Activated T-cell treated with anti-CD3 and anti-CD28 coated beads, Interleukin-2, amount 50 U/mL, for 72 hours (primary cell): ENCODE results near the gene FBP1. TPM values are rescaled to one million over a fixed set of nuclear protein-coding genes. Genes with fewer than 3 reads are reported as not detected.
A peak's percentile ranks its signal among the peaks of the same experiment; 100 is the strongest.
"Not testable (repeated sequence)": the region's sequence is repeated elsewhere in the genome, so short reads cannot be mapped to it uniquely, and the experiment has no call there.

ENCODE experiments used
- ATAC-seq, 2 donors: fragments of 150-1000 bp; cut with Tn5 transposase; replicated peaks in 1 of 2; 2 replicates each; pipeline ENCODE4 v1.10.0; 2021; ENCODE audit warnings: moderate library complexity in 2 of 2, mild to moderate bottlenecking in 1 of 2
- DNase-seq, 2 donors: peaks; one replicate each; pipeline ENCODE4 v3.0.0; 2021 to 2022; ENCODE audit warnings: mixed read lengths in 1 of 2
- H3K27ac Mint-ChIP-seq: one replicate; pipeline ENCODE4 v1.8.0; 2022; ENCODE audit warnings: mild to moderate bottlenecking, moderate library complexity, mixed read lengths
- H3K27me3 Mint-ChIP-seq: one replicate; pipeline ENCODE4 v1.8.0; 2022; ENCODE audit warnings: low read depth, mixed read lengths
- H3K36me3 Mint-ChIP-seq, 2 donors: one replicate each; pipeline ENCODE4 v1.8.0; 2022; ENCODE audit warnings: mixed read lengths in 2 of 2, mild to moderate bottlenecking in 1 of 2; ENCODE audit not compliant: insufficient read depth in 2 of 2
- H3K4me1 Mint-ChIP-seq: one replicate; pipeline ENCODE4 v1.8.0; 2022; ENCODE audit warnings: low read depth, mixed read lengths
- H3K4me3 Mint-ChIP-seq, 2 donors: one replicate each; pipeline ENCODE4 v1.8.0; 2022; ENCODE audit warnings: mild to moderate bottlenecking in 2 of 2, mixed read lengths in 2 of 2, moderate library complexity in 2 of 2
- H3K9me3 Mint-ChIP-seq, 2 donors: one replicate each; pipeline ENCODE4 v1.8.0; 2022; ENCODE audit warnings: mixed read lengths in 2 of 2
- total RNA-seq, 2 donors: library from RNA; stranded (reverse); gene quantifications; one replicate each; pipeline ENCODE4 v1.2.3, GENCODE V29; 2022

FBP1 gene
- total RNA-seq, 2 donors from 2014 or later, result 1.3 to 3.3 TPM

- no peaks in the 10 kb centered on the region for H3K36me3 Mint-ChIP-seq
- H3K27ac Mint-ChIP-seq, result no peak overlapping the region
- peaks cover 18% of the 10 kb centered on the region for H3K27me3 Mint-ChIP-seq
- no peak overlapping the region for H3K4me3 Mint-ChIP-seq
- no peaks in the 10 kb centered on the region for H3K9me3 Mint-ChIP-seq
- ATAC-seq, result no peak
- DNase-seq, result no peak
- no peaks in the 10 kb centered on the region for H3K4me1 Mint-ChIP-seq
These were observed 63.2 kb downstream of the FBP1 start for GRCh38 chr9:94576131-94576530.

- H3K9me3 Mint-ChIP-seq, result no peaks in the 10 kb centered on the region
- no peaks in the 10 kb centered on the region for H3K36me3 Mint-ChIP-seq
- H3K27ac Mint-ChIP-seq, result no peak overlapping the region
- no peak for DNase-seq
- H3K4me1 Mint-ChIP-seq, result no peaks in the 10 kb centered on the region
- no peak overlapping the region for H3K4me3 Mint-ChIP-seq
- no peak for ATAC-seq
- peaks cover 18% of the 10 kb centered on the region for H3K27me3 Mint-ChIP-seq
These were observed 70.2 kb downstream of the FBP1 start for GRCh38 chr9:94568972-94569712.

DNA sequence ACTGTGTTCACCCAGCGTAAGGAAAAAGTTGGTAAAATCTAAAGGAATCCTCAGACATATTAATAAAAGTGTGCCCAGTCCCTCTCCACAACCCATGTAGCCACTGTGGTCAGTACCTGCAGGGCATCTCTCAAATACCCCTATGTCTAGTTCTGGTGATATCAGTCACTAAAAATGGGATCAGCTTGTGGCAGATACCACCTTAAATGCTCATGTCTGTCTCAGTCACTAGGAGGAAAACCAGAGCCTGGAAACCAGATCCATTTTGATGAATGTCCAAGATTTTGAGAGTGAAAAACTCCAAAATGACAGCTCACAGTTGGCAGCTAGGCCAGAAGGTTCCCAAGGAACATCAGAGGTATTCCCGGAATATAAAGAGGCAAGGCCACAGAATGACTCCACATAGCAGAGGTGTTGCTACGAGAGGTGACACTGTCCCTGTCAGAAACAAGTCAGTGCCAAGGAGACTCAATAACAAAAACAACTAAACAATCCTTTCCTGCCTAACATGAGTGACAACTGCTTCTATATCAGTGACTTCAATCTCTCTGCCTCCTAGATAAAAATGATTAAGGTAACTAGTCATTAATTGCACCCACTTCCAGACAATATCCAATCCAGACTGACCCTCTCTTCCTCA, 70.9 kb downstream of the FBP1 start:
- no peak for ATAC-seq
- Mint-ChIP-seq H3K9me3 (no peaks in the 10 kb centered on the region), H3K4me3 (no peak overlapping the region), H3K27ac (no peak overlapping the region), H3K27me3 (peaks cover 18% of the 10 kb centered on the region), H3K36me3 (no peaks in the 10 kb centered on the region), H3K4me1 (no peaks in the 10 kb centered on the region)
- no peak for DNase-seq

DNA sequence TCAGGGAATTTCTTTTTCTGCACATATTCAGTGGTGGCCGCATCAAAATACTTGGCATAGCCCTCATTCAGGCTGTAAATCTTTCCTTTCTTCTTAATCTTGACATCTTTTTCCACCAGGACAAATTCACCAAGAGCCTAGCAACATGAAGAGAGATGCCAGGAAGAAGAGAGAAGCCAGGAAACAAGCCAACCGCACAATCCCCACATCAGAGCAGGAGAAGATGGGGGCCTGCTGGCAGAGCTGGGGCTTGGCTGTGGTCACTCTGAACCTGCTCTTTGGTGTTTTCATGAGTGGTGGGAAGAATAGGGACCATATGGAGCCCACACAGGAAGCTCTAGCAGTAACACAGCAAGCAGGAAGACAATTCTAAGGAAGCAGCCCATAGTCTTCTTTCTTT, 72.0 kb downstream of the FBP1 start:
- Mint-ChIP-seq H3K27ac (no peak overlapping the region), H3K9me3 (no peaks in the 10 kb centered on the region), H3K27me3 (peaks cover 13% of the 10 kb centered on the region), H3K4me1 (no peaks in the 10 kb centered on the region), H3K36me3 (no peaks in the 10 kb centered on the region), H3K4me3 (no peak overlapping the region)
- ATAC-seq (no peak), DNase-seq (no peak)

DNA sequence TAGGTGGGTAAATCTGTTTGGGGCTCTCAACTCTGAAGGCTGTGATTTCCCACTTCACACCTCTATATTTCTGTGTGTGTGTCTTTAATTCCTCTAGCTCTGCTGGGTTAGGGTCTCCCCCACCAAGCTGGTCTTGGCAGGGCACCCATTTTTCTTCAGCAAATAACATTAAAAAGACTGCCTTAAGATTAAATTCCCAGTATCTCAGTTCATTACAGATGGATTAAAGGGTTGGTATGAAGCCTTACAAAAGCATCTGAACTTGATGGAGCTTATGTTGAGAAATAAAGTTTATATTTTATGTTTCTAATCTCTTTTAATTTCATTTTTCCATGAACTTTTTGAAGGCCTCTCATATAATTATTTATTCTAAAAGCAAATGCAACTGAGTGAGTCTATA, 72.8 kb downstream of the FBP1 start:
- no peaks in the 10 kb centered on the region for H3K9me3 Mint-ChIP-seq
- H3K27me3 Mint-ChIP-seq, result peaks cover 6% of the 10 kb centered on the region
- no peaks in the 10 kb centered on the region for H3K4me1 Mint-ChIP-seq

GRCh38 chr9:94564279-94564678, 75.0 kb downstream of the FBP1 start:
- H3K4me1 Mint-ChIP-seq, H3K27me3 Mint-ChIP-seq, H3K36me3 Mint-ChIP-seq, H3K9me3 Mint-ChIP-seq, ATAC-seq, H3K4me3 Mint-ChIP-seq, DNase-seq, H3K27ac Mint-ChIP-seq: not testable (repeated sequence)

More for the DNA sequence above, 72.8 kb downstream of the FBP1 start:
- Mint-ChIP-seq H3K27ac (no peak overlapping the region), H3K4me3 (no peak overlapping the region), H3K36me3 (no peaks in the 10 kb centered on the region)
- DNase-seq (no peak), ATAC-seq (no peak)

DNA sequence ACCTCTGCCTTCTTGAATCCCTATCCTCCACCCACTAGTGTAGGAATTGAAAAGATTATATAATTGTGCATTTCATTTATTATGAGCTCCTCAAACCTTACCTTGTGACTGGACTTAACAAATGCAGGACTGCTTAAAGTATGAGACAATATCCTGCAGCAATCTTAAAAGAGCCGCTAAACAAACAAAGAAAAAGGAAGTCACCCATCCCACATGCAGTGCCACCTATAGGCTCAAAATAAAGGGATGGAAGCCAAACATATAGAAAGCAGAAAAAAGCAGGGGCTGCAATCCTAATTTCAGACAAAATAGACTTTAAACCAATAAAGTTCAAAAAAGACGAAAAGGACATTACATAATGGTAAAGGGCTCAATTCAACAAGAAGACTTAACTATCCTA, 75.8 kb downstream of the FBP1 start:
- H3K27me3 Mint-ChIP-seq, result peaks cover 6% of the 10 kb centered on the region
- no peaks in the 10 kb centered on the region for H3K9me3 Mint-ChIP-seq
- DNase-seq, result no peak
- no peak for ATAC-seq
- H3K36me3 Mint-ChIP-seq, result no peaks in the 10 kb centered on the region
- no peaks in the 10 kb centered on the region for H3K4me1 Mint-ChIP-seq
- no peak overlapping the region for H3K27ac Mint-ChIP-seq
- no peak overlapping the region for H3K4me3 Mint-ChIP-seq

GRCh38 chr9:94560237-94560636, 79.1 kb downstream of the FBP1 start:
- H3K27me3 Mint-ChIP-seq, result peaks cover 6% of the 10 kb centered on the region
- H3K9me3 Mint-ChIP-seq, result no peaks in the 10 kb centered on the region
- no peak overlapping the region for H3K4me3 Mint-ChIP-seq
- no peak overlapping the region for H3K27ac Mint-ChIP-seq
- H3K36me3 Mint-ChIP-seq, result no peaks in the 10 kb centered on the region
- ATAC-seq, result peak in 1 of 2 donors; percentile 51
- no peak for DNase-seq
- no peaks in the 10 kb centered on the region for H3K4me1 Mint-ChIP-seq

GRCh38 chr9:94557376-94557775, 81.9 kb downstream of the FBP1 start:
- H3K9me3 Mint-ChIP-seq, result no peaks in the 10 kb centered on the region
- no peak overlapping the region for H3K4me3 Mint-ChIP-seq
- no peaks in the 10 kb centered on the region for H3K27me3 Mint-ChIP-seq
- H3K36me3 Mint-ChIP-seq, result no peaks in the 10 kb centered on the region
- no peaks in the 10 kb centered on the region for H3K4me1 Mint-ChIP-seq
- DNase-seq, result no peak
- H3K27ac Mint-ChIP-seq, result no peak overlapping the region
- ATAC-seq, result no peak

GRCh38 chr9:94554439-94555331, 84.6 kb downstream of the FBP1 start, which contains the start of gene PCAT7:
TSS of gene PCAT7 (plus strand) at chr9:94555083.
- Mint-ChIP-seq H3K27me3 (no peaks in the 10 kb centered on the region), H3K9me3 (no peaks in the 10 kb centered on the region), H3K4me3 (no peak within 1 kb of the TSS), H3K27ac (no peak within 1 kb of the TSS), H3K4me1 (no peaks in the 10 kb centered on the region), H3K36me3 (no peaks in the 10 kb centered on the region)
- peak; percentile 43 to 52 for DNase-seq
- peak; percentile 90 to 91 for ATAC-seq

- no peaks in the 10 kb centered on the region for H3K4me1 Mint-ChIP-seq
- no peak for DNase-seq
- H3K4me3 Mint-ChIP-seq, result no peak overlapping the region
- no peaks in the 10 kb centered on the region for H3K36me3 Mint-ChIP-seq
- peaks cover 6% of the 10 kb centered on the region for H3K27me3 Mint-ChIP-seq
- H3K9me3 Mint-ChIP-seq, result no peaks in the 10 kb centered on the region
- H3K27ac Mint-ChIP-seq, result no peak overlapping the region
- peak in 1 of 2 donors; percentile 15 for ATAC-seq
These were observed 85.3 kb downstream of the FBP1 start for GRCh38 chr9:94554078-94554438.
